Body of pancreas (tissue), 4 donors: ENCODE measurements around the gene RTRAF.

Experiments
- CTCF ChIP-seq, 7 experiments: fragments of 450-650 bp in 4 of 7; fragments of 200-600 bp in 3 of 7; sonication (generic) in 3 of 7; IDR thresholded peaks; one replicate each; pipeline ENCODE4 v1.5.1; 2016 to 2019; ENCODE audit warnings: antibody characterized with exemption in 7 of 7
- POLR2A ChIP-seq, 3 donors: fragments of 450-650 bp; IDR thresholded peaks; one replicate each; pipeline ENCODE4 v1.6.1; 2016; ENCODE audit warnings: antibody characterized with exemption in 3 of 3, mild to moderate bottlenecking in 2 of 3

GRCh38 chr14:51993285-51993920 is 4.1 kb downstream of the RTRAF start:
- TF ChIP-seq CTCF (IDR thresholded peaks at IDR 0.05): no peak
- no peak for TF ChIP-seq POLR2A (IDR thresholded peaks at IDR 0.05)
